ENCODE results near the gene THSD8.
A peak's percentile ranks its signal among the peaks of the same experiment; 100 is the strongest.

Gene THSD8

DNA sequence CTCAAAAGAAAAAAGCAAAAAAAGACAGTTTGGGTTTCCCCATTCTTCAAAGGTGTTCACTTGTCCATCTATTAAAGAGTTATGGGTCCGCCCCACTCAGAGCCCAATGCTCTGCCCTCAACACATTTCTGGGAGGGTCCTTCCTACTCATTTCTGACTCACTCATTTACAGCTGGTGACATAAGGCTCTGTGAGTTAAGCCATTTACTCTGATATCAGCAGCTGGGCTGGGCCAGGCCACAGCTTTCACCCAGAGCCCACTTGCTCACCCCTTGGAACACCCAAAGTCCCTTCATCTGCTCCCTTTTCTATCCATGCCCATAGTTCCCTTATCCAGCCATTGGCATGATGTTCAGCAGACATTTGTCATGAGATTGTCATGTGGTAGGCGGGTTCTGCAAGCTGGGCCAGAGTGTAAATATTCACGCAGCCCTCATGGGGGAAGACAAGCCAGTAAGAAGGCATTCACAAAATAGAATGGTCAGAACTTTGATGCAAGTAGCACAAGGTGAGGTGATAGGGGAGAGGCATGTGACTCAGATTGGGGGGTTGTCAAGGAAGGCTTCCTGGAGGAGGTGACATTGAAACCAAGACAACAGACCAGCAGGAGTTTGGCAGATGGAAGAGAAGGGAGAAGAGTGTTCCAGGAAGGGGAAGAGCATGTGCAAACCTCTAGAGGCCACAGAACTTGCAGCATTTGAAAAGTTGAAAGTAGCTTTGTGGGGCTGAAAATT lies 42.3 kb downstream of the THSD8 start (continued):
- TF ChIP-seq, protein P1, sequence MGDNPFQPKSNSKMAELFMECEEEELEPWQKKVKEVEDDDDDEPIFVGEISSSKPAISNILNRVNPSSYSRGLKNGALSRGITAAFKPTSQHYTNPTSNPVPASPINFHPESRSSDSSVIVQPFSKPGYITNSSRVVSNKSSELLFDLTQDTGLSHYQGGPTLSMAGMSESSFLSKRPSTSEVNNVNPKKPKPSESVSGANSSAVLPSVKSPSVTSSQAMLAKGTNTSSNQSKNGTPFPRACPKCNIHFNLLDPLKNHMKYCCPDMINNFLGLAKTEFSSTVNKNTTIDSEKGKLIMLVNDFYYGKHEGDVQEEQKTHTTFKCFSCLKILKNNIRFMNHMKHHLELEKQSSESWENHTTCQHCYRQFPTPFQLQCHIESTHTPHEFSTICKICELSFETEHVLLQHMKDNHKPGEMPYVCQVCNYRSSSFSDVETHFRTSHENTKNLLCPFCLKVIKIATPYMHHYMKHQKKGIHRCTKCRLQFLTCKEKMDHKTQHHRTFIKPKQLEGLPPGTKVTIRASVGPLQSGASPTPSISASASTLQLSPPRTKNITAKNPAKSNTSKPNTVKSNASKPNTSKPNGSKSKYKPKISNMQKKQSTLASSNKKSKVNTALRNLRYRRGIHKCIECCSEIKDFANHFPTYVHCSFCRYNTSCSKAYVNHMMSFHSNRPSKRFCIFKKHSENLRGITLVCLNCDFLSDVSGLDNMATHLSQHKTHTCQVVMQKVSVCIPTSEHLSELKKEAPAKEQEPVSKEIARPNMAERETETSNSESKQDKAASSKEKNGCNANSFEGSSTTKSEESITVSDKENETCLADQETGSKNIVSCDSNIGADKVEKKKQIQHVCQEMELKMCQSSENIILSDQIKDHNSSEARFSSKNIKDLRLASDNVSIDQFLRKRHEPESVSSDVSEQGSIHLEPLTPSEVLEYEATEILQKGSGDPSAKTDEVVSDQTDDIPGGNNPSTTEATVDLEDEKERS (tag by site-specific recombination; IDR thresholded peaks at IDR 0.05) = no peak
- TF ChIP-seq, protein P2, sequence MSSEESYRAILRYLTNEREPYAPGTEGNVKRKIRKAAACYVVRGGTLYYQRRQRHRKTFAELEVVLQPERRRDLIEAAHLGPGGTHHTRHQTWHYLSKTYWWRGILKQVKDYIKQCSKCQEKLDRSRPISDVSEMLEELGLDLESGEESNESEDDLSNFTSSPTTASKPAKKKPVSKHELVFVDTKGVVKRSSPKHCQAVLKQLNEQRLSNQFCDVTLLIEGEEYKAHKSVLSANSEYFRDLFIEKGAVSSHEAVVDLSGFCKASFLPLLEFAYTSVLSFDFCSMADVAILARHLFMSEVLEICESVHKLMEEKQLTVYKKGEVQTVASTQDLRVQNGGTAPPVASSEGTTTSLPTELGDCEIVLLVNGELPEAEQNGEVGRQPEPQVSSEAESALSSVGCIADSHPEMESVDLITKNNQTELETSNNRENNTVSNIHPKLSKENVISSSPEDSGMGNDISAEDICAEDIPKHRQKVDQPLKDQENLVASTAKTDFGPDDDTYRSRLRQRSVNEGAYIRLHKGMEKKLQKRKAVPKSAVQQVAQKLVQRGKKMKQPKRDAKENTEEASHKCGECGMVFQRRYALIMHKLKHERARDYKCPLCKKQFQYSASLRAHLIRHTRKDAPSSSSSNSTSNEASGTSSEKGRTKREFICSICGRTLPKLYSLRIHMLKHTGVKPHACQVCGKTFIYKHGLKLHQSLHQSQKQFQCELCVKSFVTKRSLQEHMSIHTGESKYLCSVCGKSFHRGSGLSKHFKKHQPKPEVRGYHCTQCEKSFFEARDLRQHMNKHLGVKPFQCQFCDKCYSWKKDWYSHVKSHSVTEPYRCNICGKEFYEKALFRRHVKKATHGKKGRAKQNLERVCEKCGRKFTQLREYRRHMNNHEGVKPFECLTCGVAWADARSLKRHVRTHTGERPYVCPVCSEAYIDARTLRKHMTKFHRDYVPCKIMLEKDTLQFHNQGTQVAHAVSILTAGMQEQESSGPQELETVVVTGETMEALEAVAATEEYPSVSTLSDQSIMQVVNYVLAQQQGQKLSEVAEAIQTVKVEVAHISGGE (tag by site-specific recombination; conservative IDR thresholded peaks at IDR 0.05; ENCODE audit: low read depth) = no peak
- no peak for TF ChIP-seq ZNF791 (tag by site-specific recombination; IDR thresholded peaks at IDR 0.05)
- TF ChIP-seq ZNF121 (tag by site-specific recombination; IDR thresholded peaks at IDR 0.05) = no peak
- TF ChIP-seq, protein P3, sequence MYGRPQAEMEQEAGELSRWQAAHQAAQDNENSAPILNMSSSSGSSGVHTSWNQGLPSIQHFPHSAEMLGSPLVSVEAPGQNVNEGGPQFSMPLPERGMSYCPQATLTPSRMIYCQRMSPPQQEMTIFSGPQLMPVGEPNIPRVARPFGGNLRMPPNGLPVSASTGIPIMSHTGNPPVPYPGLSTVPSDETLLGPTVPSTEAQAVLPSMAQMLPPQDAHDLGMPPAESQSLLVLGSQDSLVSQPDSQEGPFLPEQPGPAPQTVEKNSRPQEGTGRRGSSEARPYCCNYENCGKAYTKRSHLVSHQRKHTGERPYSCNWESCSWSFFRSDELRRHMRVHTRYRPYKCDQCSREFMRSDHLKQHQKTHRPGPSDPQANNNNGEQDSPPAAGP (tag by site-specific recombination; IDR thresholded peaks at IDR 0.05) = peak; percentile 63; the same call in 1 of the 2 replicates
- no peak for TF ChIP-seq IKZF3 (tag by site-specific recombination; IDR thresholded peaks at IDR 0.05)
- no peak for TF ChIP-seq ZBTB1 (tag by site-specific recombination; IDR thresholded peaks at IDR 0.05)
- no peak for TF ChIP-seq ZNF830 (tag by site-specific recombination; IDR thresholded peaks at IDR 0.05; ENCODE audit: low read depth)
- no peak for TF ChIP-seq KLF10 (tag by site-specific recombination; IDR thresholded peaks at IDR 0.05)
- TF ChIP-seq ZIC2 (tag by site-specific recombination; IDR thresholded peaks at IDR 0.05) = no peak
- TF ChIP-seq ZFP41 (tag by site-specific recombination; IDR thresholded peaks at IDR 0.05; ENCODE audit: borderline replicate concordance) = no peak
- TF ChIP-seq, protein P4, sequence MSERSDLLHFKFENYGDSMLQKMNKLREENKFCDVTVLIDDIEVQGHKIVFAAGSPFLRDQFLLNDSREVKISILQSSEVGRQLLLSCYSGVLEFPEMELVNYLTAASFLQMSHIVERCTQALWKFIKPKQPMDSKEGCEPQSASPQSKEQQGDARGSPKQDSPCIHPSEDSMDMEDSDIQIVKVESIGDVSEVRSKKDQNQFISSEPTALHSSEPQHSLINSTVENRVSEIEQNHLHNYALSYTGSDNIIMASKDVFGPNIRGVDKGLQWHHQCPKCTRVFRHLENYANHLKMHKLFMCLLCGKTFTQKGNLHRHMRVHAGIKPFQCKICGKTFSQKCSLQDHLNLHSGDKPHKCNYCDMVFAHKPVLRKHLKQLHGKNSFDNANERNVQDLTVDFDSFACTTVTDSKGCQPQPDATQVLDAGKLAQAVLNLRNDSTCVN (tag by site-specific recombination; optimal IDR thresholded peaks at IDR 0.05) = no peak
- TF ChIP-seq ZBTB17 (tag by site-specific recombination; IDR thresholded peaks at IDR 0.05) = peak; percentile 66
- no peak for TF ChIP-seq ZNF785 (tag by site-specific recombination; IDR thresholded peaks at IDR 0.05)
- TF ChIP-seq REPIN1 (tag by site-specific recombination; IDR thresholded peaks at IDR 0.05; ENCODE audit: low read depth) = no peak
- peak; percentile 44 for TF ChIP-seq SP2 (tag by site-specific recombination; IDR thresholded peaks at IDR 0.05)
- no peak for TF ChIP-seq ZNF529 (tag by site-specific recombination; IDR thresholded peaks at IDR 0.05; ENCODE audit: insufficient replicate concordance)
- no peak for TF ChIP-seq SETDB1 (IDR thresholded peaks at IDR 0.05; ENCODE audit: insufficient read length, low read length)
- no peak for TF ChIP-seq ZNF394 (tag by site-specific recombination; IDR thresholded peaks at IDR 0.05; ENCODE audit: borderline replicate concordance)
- TF ChIP-seq, protein P5, sequence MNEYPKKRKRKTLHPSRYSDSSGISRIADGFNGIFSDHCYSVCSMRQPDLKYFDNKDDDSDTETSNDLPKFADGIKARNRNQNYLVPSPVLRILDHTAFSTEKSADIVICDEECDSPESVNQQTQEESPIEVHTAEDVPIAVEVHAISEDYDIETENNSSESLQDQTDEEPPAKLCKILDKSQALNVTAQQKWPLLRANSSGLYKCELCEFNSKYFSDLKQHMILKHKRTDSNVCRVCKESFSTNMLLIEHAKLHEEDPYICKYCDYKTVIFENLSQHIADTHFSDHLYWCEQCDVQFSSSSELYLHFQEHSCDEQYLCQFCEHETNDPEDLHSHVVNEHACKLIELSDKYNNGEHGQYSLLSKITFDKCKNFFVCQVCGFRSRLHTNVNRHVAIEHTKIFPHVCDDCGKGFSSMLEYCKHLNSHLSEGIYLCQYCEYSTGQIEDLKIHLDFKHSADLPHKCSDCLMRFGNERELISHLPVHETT (tag by site-specific recombination; IDR thresholded peaks at IDR 0.05) = no peak
- peak; percentile 25; the same call in 1 of the 2 replicates for TF ChIP-seq EGR2 (tag by site-specific recombination; IDR thresholded peaks at IDR 0.05; ENCODE audit: low read depth)
- TF ChIP-seq ZNF350 (tag by site-specific recombination; IDR thresholded peaks at IDR 0.05) = no peak
- TF ChIP-seq ZNF629 (tag by site-specific recombination; IDR thresholded peaks at IDR 0.05) = no peak
- no peak for TF ChIP-seq ZNF341 (tag by site-specific recombination; IDR thresholded peaks at IDR 0.05; ENCODE audit: low read depth)
- TF ChIP-seq SCRT2 (tag by site-specific recombination; IDR thresholded peaks at IDR 0.05) = no peak
- no peak for TF ChIP-seq ZNF658 (tag by site-specific recombination; IDR thresholded peaks at IDR 0.05)
- TF ChIP-seq, protein P6, sequence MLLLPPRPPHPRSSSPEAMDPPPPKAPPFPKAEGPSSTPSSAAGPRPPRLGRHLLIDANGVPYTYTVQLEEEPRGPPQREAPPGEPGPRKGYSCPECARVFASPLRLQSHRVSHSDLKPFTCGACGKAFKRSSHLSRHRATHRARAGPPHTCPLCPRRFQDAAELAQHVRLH (tag by site-specific recombination; IDR thresholded peaks at IDR 0.05) = 0 out of 2 replicates have a peak, but pooled peaks have one; percentile 41
- TF ChIP-seq, protein P7, sequence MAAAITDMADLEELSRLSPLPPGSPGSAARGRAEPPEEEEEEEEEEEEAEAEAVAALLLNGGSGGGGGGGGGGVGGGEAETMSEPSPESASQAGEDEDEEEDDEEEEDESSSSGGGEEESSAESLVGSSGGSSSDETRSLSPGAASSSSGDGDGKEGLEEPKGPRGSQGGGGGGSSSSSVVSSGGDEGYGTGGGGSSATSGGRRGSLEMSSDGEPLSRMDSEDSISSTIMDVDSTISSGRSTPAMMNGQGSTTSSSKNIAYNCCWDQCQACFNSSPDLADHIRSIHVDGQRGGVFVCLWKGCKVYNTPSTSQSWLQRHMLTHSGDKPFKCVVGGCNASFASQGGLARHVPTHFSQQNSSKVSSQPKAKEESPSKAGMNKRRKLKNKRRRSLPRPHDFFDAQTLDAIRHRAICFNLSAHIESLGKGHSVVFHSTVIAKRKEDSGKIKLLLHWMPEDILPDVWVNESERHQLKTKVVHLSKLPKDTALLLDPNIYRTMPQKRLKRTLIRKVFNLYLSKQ (tag by site-specific recombination; IDR thresholded peaks at IDR 0.05; ENCODE audit: borderline replicate concordance) = no peak
